HepG2 (cell line): ENCODE measurements around the gene NDUFC1. TPM values are rescaled to one million over a fixed set of nuclear protein-coding genes. Genes with fewer than 3 reads are reported as not detected.

Source experiments
- ATAC-seq: fragments of 200-7000 bp; cut with Tn5 transposase; 3 replicates; pipeline ENCODE4 v1.9.1; 2020; ENCODE audit warnings: mild to moderate bottlenecking, moderate library complexity
- BruUV-seq: library from RNA; stranded (reverse); fragments of 400-500 nt; replicated peaks from 2 replicates; lab custom pipeline; 2021; lab: Mats Ljungman, UMichigan
- CTCF ChIA-PET: fragments of 300-600 bp; formaldehyde crosslinking; extraction: SDS; loops from one replicate; lab custom pipeline; 2021; ENCODE audit warnings: low total read pairs, inconsistent platforms, low intra/inter-chr PET ratio; lab: Yijun Ruan, JAX
- POLR2A ChIA-PET: fragments of 350-600 bp; sonication (Branson Sonifier 250); formaldehyde crosslinking; loops from one replicate; lab custom pipeline; 2020; ENCODE audit warnings: antibody characterized with exemption, inconsistent platforms; lab: Yijun Ruan, JAX
- DNase-seq: peaks from one replicate; pipeline ENCODE4 v3.0.0-alpha.2; 2015; ENCODE audit warnings: low spot score
- FAIRE-seq: peaks from 3 replicates; lab custom pipeline; 2011; peaks lifted over from hg19 to GRCh38; lab: Jason Lieb, UNC
- H2AFZ ChIP-seq: one replicate; pipeline ENCODE4 v1.6.1; 2011; ENCODE audit warnings: low read length, inconsistent platforms
- H3K27ac ChIP-seq: fragments of 300-600 bp; 3 replicates; pipeline ENCODE4 v1.8.0; 2011; ENCODE audit warnings: mixed run types, mild to moderate bottlenecking, mixed read lengths, low read length, inconsistent platforms; ENCODE audit not compliant: insufficient read depth; ENCODE audit errors: extremely low read length
- H3K27me3 ChIP-seq, 2 experiments: fragments of 200-600 bp in 1 of 2; 2 replicates in 1 of 2; 3 replicates in 1 of 2; pipeline versions ENCODE4 v1.6.0 to v1.8.0; 2011; ENCODE audit warnings: low read length in 2 of 2, mild to moderate bottlenecking in 2 of 2, moderate library complexity in 2 of 2, inconsistent platforms in 1 of 2; ENCODE audit not compliant: insufficient read depth in 2 of 2, control insufficient read depth in 1 of 2
- H3K36me3 ChIP-seq, 2 experiments: fragments of 200-600 bp in 1 of 2; replicated peaks in 1 of 2; 2 replicates in 1 of 2; 3 replicates in 1 of 2; pipeline versions ENCODE4 v1.5.1 to v1.8.0; 2011; ENCODE audit warnings: low read length in 2 of 2, inconsistent platforms in 1 of 2; ENCODE audit not compliant: insufficient read depth in 2 of 2, control insufficient read depth in 1 of 2
- H3K4me1 ChIP-seq: 2 replicates; pipeline ENCODE4 v1.5.1; 2012; ENCODE audit warnings: low read length, inconsistent platforms; ENCODE audit not compliant: insufficient read depth
- H3K4me2 ChIP-seq: 2 replicates; pipeline ENCODE4 v1.6.0; 2011; ENCODE audit warnings: low read depth, low read length, inconsistent platforms
- H3K4me3 ChIP-seq, 3 experiments: fragments of 200-600 bp in 1 of 3; sonication (generic), shearing (Covaris generic) in 1 of 3; replicated peaks in 1 of 3; 2 replicates each; pipeline ENCODE4 v1.5.1; 2011 to 2016; ENCODE audit warnings: low read length in 3 of 3, inconsistent platforms in 2 of 3, low read depth in 2 of 3, mild to moderate bottlenecking in 2 of 3, control low read depth in 1 of 3, mixed read lengths in 1 of 3; ENCODE audit not compliant: insufficient read depth in 1 of 3
- H3K79me2 ChIP-seq: one replicate; pipeline ENCODE4 v1.6.1; 2011; ENCODE audit warnings: low read length, inconsistent platforms; ENCODE audit not compliant: insufficient read depth
- H3K9ac ChIP-seq: 2 replicates; pipeline ENCODE4 v1.6.0; 2011; ENCODE audit warnings: mild to moderate bottlenecking, low read depth, low read length, inconsistent platforms; ENCODE audit not compliant: insufficient read depth
- H3K9me3 ChIP-seq: 2 replicates; pipeline ENCODE4 v1.5.1; 2012; ENCODE audit warnings: mild to moderate bottlenecking, low read length
- H4K20me1 ChIP-seq: 2 replicates; pipeline ENCODE4 v1.6.0; 2011; ENCODE audit warnings: inconsistent platforms, mild to moderate bottlenecking, low read length, moderate library complexity; ENCODE audit not compliant: insufficient read depth
- ESRRA ChIP-seq: sonication (generic); formaldehyde crosslinking; IDR thresholded peaks from 2 replicates; pipeline ENCODE4 v1.5.1; 2020; ENCODE audit warnings: mild to moderate bottlenecking, low read depth, missing genetic modification reagents
- NAIF1 ChIP-seq: sonication (generic); formaldehyde crosslinking; IDR thresholded peaks from 2 replicates; pipeline ENCODE4 v1.5.0; 2020; ENCODE audit warnings: mild to moderate bottlenecking, missing genetic modification reagents, borderline replicate concordance
- NCOR1 ChIP-seq: fragments of 200-600 bp; sonication (generic); IDR thresholded peaks from 2 replicates; pipeline ENCODE4 v1.7.0; 2017; ENCODE audit warnings: antibody characterized with exemption, low read length, borderline replicate concordance
- NFE2L2 ChIP-seq: fragments of 150-350 bp; IDR thresholded peaks from 2 replicates; pipeline ENCODE4 v1.6.1; 2014; ENCODE audit warnings: low read length
- NR1H2 ChIP-seq: sonication (generic); formaldehyde crosslinking; IDR thresholded peaks from 2 replicates; pipeline ENCODE4 v1.8.1; 2022; ENCODE audit warnings: low read depth, missing genetic modification reagents, borderline replicate concordance
- NR2F6 ChIP-seq, 2 experiments: IDR thresholded peaks; 2 replicates each; pipeline ENCODE4 v1.6.1; 2016; ENCODE audit warnings: antibody characterized with exemption in 1 of 2, mild to moderate bottlenecking in 1 of 2
- POLR2G ChIP-seq: fragments of 200-400 bp; formaldehyde crosslinking; IDR thresholded peaks from 2 replicates; pipeline ENCODE4 v1.6.1; 2018; ENCODE audit warnings: mild to moderate bottlenecking, low read depth, low read length, moderate library complexity
- RBM22 ChIP-seq: fragments of 200-400 bp; formaldehyde crosslinking; optimal IDR thresholded peaks from 2 replicates; pipeline ENCODE3; 2017; ENCODE audit warnings: mild to moderate bottlenecking, low read length, moderate library complexity
- SP5 ChIP-seq: IDR thresholded peaks from 2 replicates; pipeline ENCODE4 v1.6.1; 2016; ENCODE audit warnings: low read depth, borderline replicate concordance
- TCF7L2 ChIP-seq: IDR thresholded peaks from 2 replicates; pipeline ENCODE4 v1.6.1; 2011; ENCODE audit warnings: mild to moderate bottlenecking, low read depth, low read length, moderate library complexity
- TOE1 ChIP-seq: sonication (generic); formaldehyde crosslinking; IDR thresholded peaks from 2 replicates; pipeline ENCODE4 v1.4.0; 2020; ENCODE audit warnings: mild to moderate bottlenecking, missing genetic modification reagents
- ZFP36 ChIP-seq: fragments of 150-350 bp; IDR thresholded peaks from 2 replicates; pipeline ENCODE4 v1.6.1; 2018; ENCODE audit warnings: borderline replicate concordance, low read length, low read depth; ENCODE audit not compliant: partially characterized antibody
- ZNF20 ChIP-seq: sonication (generic); formaldehyde crosslinking; IDR thresholded peaks from 2 replicates; pipeline ENCODE4 v1.4.0; 2020; ENCODE audit warnings: mild to moderate bottlenecking, moderate library complexity, missing genetic modification reagents
- ZNF256 ChIP-seq: sonication (generic); formaldehyde crosslinking; conservative IDR thresholded peaks from 2 replicates; pipeline ENCODE4 v1.4.0; 2020; ENCODE audit warnings: missing genetic modification reagents
- ZNF792 ChIP-seq: IDR thresholded peaks from 2 replicates; pipeline ENCODE4 v1.6.1; 2016
- ZNF816 ChIP-seq: sonication (generic); formaldehyde crosslinking; IDR thresholded peaks from 2 replicates; pipeline ENCODE4 v1.8.0; 2022; ENCODE audit warnings: missing genetic modification reagents, mild to moderate bottlenecking, borderline replicate concordance
- WGBS: methylation state at CpG from one replicate; pipeline ENCODE4 v1.1.6; 2017; ENCODE audit warnings: low lambda C conversion rate; 5-methylcytosine and 5-hydroxymethylcytosine counted together
- in situ Hi-C: cut with HindIII; loops from 2 replicates; pipeline ENCODE4 v1.10.0; 2017; ENCODE audit warnings: low pct_unique_long_range_greater_than_20kb; ENCODE audit not compliant: extremely low pct_ligation_motif_present
- intact Hi-C: fragments of 100-400 bp; cut with micrococcal nuclease; formaldehyde crosslinking; loops from one replicate; pipeline ENCODE4 v1.10.0; 2022; ENCODE audit not compliant: unreplicated experiment
- polyA plus RNA-seq, 8 experiments: library from polyadenylated mRNA; depleted of rRNA in 3 of 8; stranded (reverse) in 7 of 8; unstranded in 1 of 8; fragments of >200 nt; fragmentation: Illumina TruSeq in 4 of 8; extraction: Trizol in 4 of 8; gene quantifications; 2 replicates each; pipeline versions ENCODE4 v1.2.1 to v1.2.3, GENCODE V29; 2011 to 2016; ENCODE audit warnings: low read depth in 4 of 8, missing spikeins in 1 of 8, mixed read lengths in 1 of 8; ENCODE audit not compliant: insufficient read depth in 1 of 8
- total RNA-seq, 5 experiments: library from RNA; depleted of rRNA; stranded (reverse); fragments of >200 nt; fragmentation: Illumina TruSeq; extraction: Trizol; gene quantifications; 2 replicates each; pipeline ENCODE4 v1.2.3, GENCODE V29; 2016; ENCODE audit warnings: low read depth in 1 of 5
- TF ChIP-seq, protein P1 (sequence below): sonication (generic); formaldehyde crosslinking; IDR thresholded peaks from 2 replicates; pipeline ENCODE4 v1.4.0; 2020; ENCODE audit warnings: mild to moderate bottlenecking, low read depth, missing genetic modification reagents
- TF ChIP-seq, protein P2 (sequence below): sonication (generic); formaldehyde crosslinking; IDR thresholded peaks from 2 replicates; pipeline ENCODE4 v1.8.0; 2022; ENCODE audit warnings: low read depth, missing genetic modification reagents
- TF ChIP-seq, protein P3 (sequence below): sonication (generic); formaldehyde crosslinking; IDR thresholded peaks from 2 replicates; pipeline ENCODE4 v1.8.1; 2022; ENCODE audit warnings: mild to moderate bottlenecking, missing genetic modification reagents

NDUFC1 gene
- total and polyA plus RNA-seq, 2 of the 13 experiments (the other 11 are each of a cell fraction or from before 2014, with no cell fraction given), result 43.4 to 96.4 TPM

DNA sequence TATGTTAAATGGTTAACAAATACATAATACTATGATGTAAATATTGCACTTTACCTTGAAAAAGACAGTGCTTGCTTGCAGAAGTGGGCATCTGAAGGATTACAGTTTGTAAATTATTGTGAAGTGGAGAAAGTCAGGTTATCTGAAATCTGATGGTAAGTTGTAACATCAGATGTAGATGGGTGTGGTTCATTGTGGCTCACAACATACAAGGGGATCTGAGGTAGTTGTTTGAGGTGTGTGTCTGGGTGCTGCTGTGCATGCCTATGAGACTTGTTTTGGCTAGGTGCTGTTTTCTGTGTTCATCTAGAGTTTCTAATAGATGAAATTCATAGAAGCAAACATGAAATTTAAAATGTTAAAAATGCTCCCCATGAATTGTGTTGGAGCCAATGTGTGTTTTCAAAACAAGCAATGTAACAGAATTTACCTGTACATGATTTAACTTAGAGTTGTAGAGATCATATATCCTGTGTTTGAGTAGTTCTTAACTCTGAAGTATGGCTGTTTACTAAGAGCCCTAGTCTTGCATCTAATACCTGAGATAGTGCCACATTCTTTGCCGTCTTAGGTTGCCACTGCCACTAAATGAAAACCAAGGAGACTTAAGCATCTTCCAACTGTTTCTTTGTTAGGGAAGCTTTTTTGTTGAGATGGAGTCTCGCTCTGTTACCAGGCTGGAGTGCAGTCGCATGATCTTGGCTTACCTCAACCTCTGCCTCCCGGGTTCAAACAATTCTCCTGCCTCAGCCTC is 11.9 kb upstream of the NDUFC1 start:
- Histone ChIP-seq H3K4me3 (no peak overlapping the region), H3K4me1 (peaks cover 20% of the 10 kb centered on the region; the same call in 1 of the 2 replicates), H3K27ac (no peak overlapping the region), H3K9me3 (no peaks in the 10 kb centered on the region), H3K36me3 (0 out of 5 replicates have a peak, but pooled peaks cover 1 to 3% of the 10 kb centered on the region in 2 experiments), H3K9ac (no peak overlapping the region), H3K4me2 (no peak overlapping the region), H4K20me1 (peaks cover 26% of the 10 kb centered on the region), H3K79me2 (peaks cover 97% of the 10 kb centered on the region), H2AFZ (no peak overlapping the region), H3K27me3 (no peaks in the 10 kb centered on the region)
- BruUV-seq, result no TSS peak
- in situ Hi-C loops, result no loop called here
- intact Hi-C loops, result no loop called here
- DNase-seq (no peak), ATAC-seq (no peak; the same call in 2 of the 3 replicates), FAIRE-seq (no peak)
- CTCF ChIA-PET, result no interaction called here
- POLR2A ChIA-PET, result no interaction called here
- WGBS, result 100% methylated on average over 4 of the region's 4 CpGs
- TF ChIP-seq ZNF816 (no peak), NAIF1 (no peak), ESRRA (CRISPR knock-in tag) (no peak), SP5 (CRISPR knock-in tag) (no peak), TOE1 (CRISPR knock-in tag) (no peak), ZNF256 (CRISPR knock-in tag) (no peak), ZFP36 (no peak), NR1H2 (CRISPR knock-in tag) (no peak), RBM22 (no peak), ZNF792 (CRISPR knock-in tag) (no peak), POLR2G (no peak), ZNF20 (no peak), TCF7L2 (no peak), NFE2L2 (no peak), NR2F6 (IDR thresholded peaks at IDR 0.05) (no peak), NR2F6 (CRISPR knock-in tag; IDR thresholded peaks at IDR 0.05) (no peak), NCOR1 (no peak)
- TF ChIP-seq, protein P1, sequence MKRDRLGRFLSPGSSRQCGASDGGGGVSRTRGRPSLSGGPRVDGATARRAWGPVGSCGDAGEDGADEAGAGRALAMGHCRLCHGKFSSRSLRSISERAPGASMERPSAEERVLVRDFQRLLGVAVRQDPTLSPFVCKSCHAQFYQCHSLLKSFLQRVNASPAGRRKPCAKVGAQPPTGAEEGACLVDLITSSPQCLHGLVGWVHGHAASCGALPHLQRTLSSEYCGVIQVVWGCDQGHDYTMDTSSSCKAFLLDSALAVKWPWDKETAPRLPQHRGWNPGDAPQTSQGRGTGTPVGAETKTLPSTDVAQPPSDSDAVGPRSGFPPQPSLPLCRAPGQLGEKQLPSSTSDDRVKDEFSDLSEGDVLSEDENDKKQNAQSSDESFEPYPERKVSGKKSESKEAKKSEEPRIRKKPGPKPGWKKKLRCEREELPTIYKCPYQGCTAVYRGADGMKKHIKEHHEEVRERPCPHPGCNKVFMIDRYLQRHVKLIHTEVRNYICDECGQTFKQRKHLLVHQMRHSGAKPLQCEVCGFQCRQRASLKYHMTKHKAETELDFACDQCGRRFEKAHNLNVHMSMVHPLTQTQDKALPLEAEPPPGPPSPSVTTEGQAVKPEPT (CRISPR knock-in tag), result no peak
- TF ChIP-seq, protein P2, sequence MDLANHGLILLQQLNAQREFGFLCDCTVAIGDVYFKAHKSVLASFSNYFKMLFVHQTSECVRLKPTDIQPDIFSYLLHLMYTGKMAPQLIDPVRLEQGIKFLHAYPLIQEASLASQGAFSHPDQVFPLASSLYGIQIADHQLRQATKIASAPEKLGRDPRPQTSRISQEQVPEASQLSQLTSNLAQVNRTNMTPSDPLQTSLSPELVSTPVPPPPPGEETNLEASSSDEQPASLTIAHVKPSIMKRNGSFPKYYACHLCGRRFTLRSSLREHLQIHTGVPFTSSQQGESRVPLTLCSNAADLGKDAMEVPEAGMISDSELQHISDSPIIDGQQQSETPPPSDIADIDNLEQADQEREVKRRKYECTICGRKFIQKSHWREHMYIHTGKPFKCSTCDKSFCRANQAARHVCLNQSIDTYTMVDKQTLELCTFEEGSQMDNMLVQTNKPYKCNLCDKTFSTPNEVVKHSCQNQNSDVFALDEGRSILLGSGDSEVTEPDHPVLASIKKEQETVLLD (CRISPR knock-in tag), result no peak
- TF ChIP-seq, protein P3, sequence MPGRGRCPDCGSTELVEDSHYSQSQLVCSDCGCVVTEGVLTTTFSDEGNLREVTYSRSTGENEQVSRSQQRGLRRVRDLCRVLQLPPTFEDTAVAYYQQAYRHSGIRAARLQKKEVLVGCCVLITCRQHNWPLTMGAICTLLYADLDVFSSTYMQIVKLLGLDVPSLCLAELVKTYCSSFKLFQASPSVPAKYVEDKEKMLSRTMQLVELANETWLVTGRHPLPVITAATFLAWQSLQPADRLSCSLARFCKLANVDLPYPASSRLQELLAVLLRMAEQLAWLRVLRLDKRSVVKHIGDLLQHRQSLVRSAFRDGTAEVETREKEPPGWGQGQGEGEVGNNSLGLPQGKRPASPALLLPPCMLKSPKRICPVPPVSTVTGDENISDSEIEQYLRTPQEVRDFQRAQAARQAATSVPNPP, result no peak
